22Rv1 (cell line): ENCODE measurements around the gene IGLL5.

Source experiments
- CTCF ChIP-seq: fragments of 450-650 bp; IDR thresholded peaks from 2 replicates; pipeline ENCODE4 v1.5.1; 2017; ENCODE audit warnings: mild to moderate bottlenecking
- ZFX ChIP-seq: fragments of 450-650 bp; IDR thresholded peaks from 2 replicates; pipeline ENCODE4 v1.6.1; 2017; ENCODE audit warnings: antibody characterized with exemption, borderline replicate concordance

GRCh38 chr22:22884888-22885840 lies 2.5 kb upstream of the IGLL5 start:
- TF ChIP-seq CTCF (no peak), ZFX (no peak)
